GM12878 (cell line): ENCODE measurements around the gene NOP14. TPM values are rescaled to one million over a fixed set of nuclear protein-coding genes. Genes with fewer than 3 reads are reported as not detected.

Experiments used
- ATAC-seq: fragments of 200-7000 bp; cut with Tn5 transposase; 3 replicates; pipeline ENCODE4 v1.9.1; 2020; ENCODE audit warnings: mild to moderate bottlenecking, moderate library complexity
- BruUV-seq: library from RNA; stranded (reverse); fragments of 400-500 nt; replicated peaks from 2 replicates; lab custom pipeline; 2021; lab: Mats Ljungman, UMichigan
- CTCF ChIA-PET: fragments of 300-600 bp; sonication (Branson Sonifier 250); formaldehyde crosslinking; extraction: SDS; loops from one replicate; lab custom pipeline; 2021; ENCODE audit warnings: inconsistent platforms; lab: Yijun Ruan, JAX
- POLR2A ChIA-PET: fragments of 350-600 bp; formaldehyde crosslinking; extraction: SDS; loops from one replicate; lab custom pipeline; 2021; ENCODE audit warnings: inconsistent platforms; lab: Charles Lee
- RAD21 ChIA-PET: fragments of 300-600 bp; sonication (Branson Sonifier 250); formaldehyde crosslinking; loops from one replicate; lab custom pipeline; 2023; ENCODE audit warnings: antibody characterized with exemption; ENCODE audit not compliant: unreplicated experiment; lab: Charles Lee
- SMC1A ChIA-PET: fragments of 300-600 bp; sonication (Branson Sonifier 250); formaldehyde crosslinking; loops from one replicate; lab custom pipeline; 2023; ENCODE audit not compliant: unreplicated experiment, uncharacterized antibody; lab: Charles Lee
- DNase-seq: peaks from one replicate; pipeline ENCODE4 v3.0.0-alpha.2; 2011; ENCODE audit warnings: low read depth, low spot score
- FAIRE-seq: peaks from 3 replicates; lab custom pipeline; 2011; peaks lifted over from hg19 to GRCh38; lab: Jason Lieb, UNC
- H2AFZ ChIP-seq: 2 replicates; pipeline ENCODE4 v1.6.0; 2011; ENCODE audit warnings: low read depth, low read length, control low read depth; ENCODE audit not compliant: control insufficient read depth
- H3K27ac ChIP-seq: 2 replicates; pipeline ENCODE4 v1.5.1; 2011; ENCODE audit warnings: control low read depth; ENCODE audit not compliant: control insufficient read depth, insufficient read depth
- H3K27me3 ChIP-seq, 2 experiments: replicated peaks in 1 of 2; 2 replicates each; pipeline versions ENCODE4 v1.6.0 to v1.6.1; 2011; ENCODE audit warnings: low read length in 1 of 2; ENCODE audit not compliant: control insufficient read depth in 2 of 2, insufficient read depth in 2 of 2
- H3K36me3 ChIP-seq, 2 experiments: 2 replicates each; pipeline ENCODE4 v1.5.1; 2011; ENCODE audit warnings: low read length in 1 of 2; ENCODE audit not compliant: control insufficient read depth in 2 of 2, insufficient read depth in 2 of 2
- H3K4me1 ChIP-seq: 2 replicates; pipeline ENCODE4 v1.6.1; 2011; ENCODE audit warnings: mild to moderate bottlenecking, low read length, moderate library complexity, mixed read lengths; ENCODE audit not compliant: control insufficient read depth, insufficient read depth
- H3K4me2 ChIP-seq: 2 replicates; pipeline ENCODE4 v1.6.0; 2011; ENCODE audit warnings: control low read depth; ENCODE audit not compliant: control insufficient read depth, insufficient read depth
- H3K4me3 ChIP-seq: fragments of 200-600 bp; sonication (generic); 2 replicates; pipeline ENCODE4 v1.5.1; 2016
- H3K79me2 ChIP-seq: 2 replicates; pipeline ENCODE4 v1.6.0; 2011; ENCODE audit warnings: low read length; ENCODE audit not compliant: control insufficient read depth, insufficient read depth
- H3K9ac ChIP-seq: 2 replicates; pipeline ENCODE4 v1.8.0; 2011; ENCODE audit warnings: low read length, control low read depth, mixed read lengths; ENCODE audit not compliant: control insufficient read depth, insufficient read depth
- H3K9me3 ChIP-seq: replicated peaks from 3 replicates; pipeline ENCODE4 v1.5.1; 2011; ENCODE audit warnings: mild to moderate bottlenecking, low read length; ENCODE audit not compliant: control insufficient read depth, insufficient read depth
- H4K20me1 ChIP-seq: 2 replicates; pipeline ENCODE4 v1.6.0; 2011; ENCODE audit not compliant: control insufficient read depth, insufficient read depth
- ASH2L ChIP-seq: fragments of 300-600, 200-600 bp; sonication (generic); IDR thresholded peaks from 2 replicates; pipeline ENCODE4 v1.6.1; 2017; ENCODE audit warnings: low read depth, mild to moderate bottlenecking, borderline replicate concordance
- ATF2 ChIP-seq: IDR thresholded peaks from 2 replicates; pipeline ENCODE4 v1.6.1; 2012; ENCODE audit warnings: low read length, inconsistent platforms
- E2F4 ChIP-seq: IDR thresholded peaks from 2 replicates; pipeline ENCODE4 v1.6.1; 2012; ENCODE audit warnings: low read depth, low read length, improper control_type of control experiment
- HDGF ChIP-seq: fragments of 450-650 bp; IDR thresholded peaks from 2 replicates; pipeline ENCODE4 v1.6.1; 2016; ENCODE audit warnings: antibody characterized with exemption
- IKZF1 ChIP-seq: fragments of 450-650 bp; conservative IDR thresholded peaks from 2 replicates; pipeline ENCODE4 v1.6.1; 2017; ENCODE audit warnings: antibody characterized with exemption, mild to moderate bottlenecking
- IRF4 ChIP-seq: IDR thresholded peaks from 2 replicates; pipeline ENCODE4 v1.6.1; 2011; ENCODE audit warnings: low read depth, low read length
- IRF5 ChIP-seq: fragments of 450-650 bp; IDR thresholded peaks from 2 replicates; pipeline ENCODE4 v1.6.1; 2017; ENCODE audit warnings: borderline replicate concordance
- JUND ChIP-seq: IDR thresholded peaks from 2 replicates; pipeline ENCODE4 v1.6.1; 2012; ENCODE audit warnings: low read depth, mild to moderate bottlenecking, low read length, improper control_type of control experiment, moderate library complexity
- PAX5 ChIP-seq: IDR thresholded peaks from 2 replicates; pipeline ENCODE4 v1.6.1; 2011; ENCODE audit warnings: low read depth, low read length, borderline replicate concordance
- RUNX3 ChIP-seq: IDR thresholded peaks from 2 replicates; pipeline ENCODE4 v1.6.1; 2012; ENCODE audit warnings: low read length, inconsistent platforms
- SKIL ChIP-seq: fragments of 450-650 bp; IDR thresholded peaks from 2 replicates; pipeline ENCODE4 v1.6.1; 2017; ENCODE audit warnings: mild to moderate bottlenecking, low read depth, inconsistent platforms; ENCODE audit not compliant: poor library complexity, severe bottlenecking
- SMAD1 ChIP-seq: fragments of 450-650 bp; IDR thresholded peaks from 2 replicates; pipeline ENCODE4 v1.6.1; 2018; ENCODE audit warnings: mild to moderate bottlenecking, low read depth; ENCODE audit not compliant: partially characterized antibody
- ZBTB40 ChIP-seq: fragments of 450-650 bp; IDR thresholded peaks from 2 replicates; pipeline ENCODE4 v1.6.1; 2016; ENCODE audit warnings: mild to moderate bottlenecking, moderate library complexity, borderline replicate concordance
- ZNF217 ChIP-seq: fragments of 450-650 bp; IDR thresholded peaks from 2 replicates; pipeline ENCODE4 v1.6.1; 2017; ENCODE audit warnings: antibody characterized with exemption, mild to moderate bottlenecking
- ZNF384 ChIP-seq: IDR thresholded peaks from 2 replicates; pipeline ENCODE4 v1.6.1; 2012; ENCODE audit warnings: low read depth, mild to moderate bottlenecking, low read length, improper control_type of control experiment, borderline replicate concordance
- WGBS: methylation state at CpG from one replicate; pipeline ENCODE4 v1.1.6; 2016; ENCODE audit warnings: low lambda C conversion rate; ENCODE audit not compliant: insufficient replicate concordance, insufficient coverage; ENCODE audit errors: missing lambda C conversion rate; 5-methylcytosine and 5-hydroxymethylcytosine counted together
- in situ Hi-C: fragments of 300-500 bp; cut with MboI; formaldehyde crosslinking; loops from 9 replicates; pipeline ENCODE4 v1.14.3; 2018; ENCODE audit warnings: mixed read lengths
- intact Hi-C: fragments of 100-400 bp; cut with micrococcal nuclease; formaldehyde crosslinking; loops from one replicate; pipeline ENCODE4 v1.14.2; 2022; ENCODE audit not compliant: unreplicated experiment
- polyA plus RNA-seq, 11 experiments: library from polyadenylated mRNA; depleted of rRNA in 4 of 11; unstranded in 6 of 11; stranded (reverse) in 5 of 11; fragments of >200 nt; fragmentation: Nextera tagmentation in 4 of 11; fragmentation: Illumina TruSeq in 1 of 11; extraction: Ambion mirVana in 4 of 11; extraction: Trizol in 1 of 11; gene quantifications; 1 replicate in 1 of 11; 2 replicates in 10 of 11; pipeline versions ENCODE4 v1.2.1 to v1.2.3, GENCODE V29; 2011 to 2016; ENCODE audit warnings: inconsistent platforms in 2 of 11, missing spikeins in 2 of 11, low read depth in 1 of 11
- total RNA-seq, 4 experiments: library from RNA; depleted of rRNA in 3 of 4; stranded (reverse); fragments of >200 nt in 3 of 4; fragmentation: Illumina TruSeq in 1 of 4; extraction: Trizol in 1 of 4; gene quantifications; 2 replicates each; pipeline versions ENCODE4 v1.2.1 to v1.2.3, GENCODE V29; 2013 to 2021

NOP14 gene
- total and polyA plus RNA-seq, 10 of the 15 experiments (the other 5 are each of a cell fraction or from before 2014, with no cell fraction given), result 13.8 to 80.6 (median 49.7) TPM

- no peak for ATAC-seq
- WGBS, result 100% methylated on average over 3 of the region's 3 CpGs
- in situ Hi-C loops, result no loop called here
- CTCF ChIA-PET, result no interaction called here
- BruUV-seq, result no TSS peak
- SMC1A ChIA-PET, result no interaction called here
- Histone ChIP-seq H3K36me3 (peaks cover 25 to 55% of the 10 kb centered on the region in 2 experiments), H3K9ac (no peak overlapping the region), H3K9me3 (no peaks in the 10 kb centered on the region), H3K27me3 (no peaks in the 10 kb centered on the region), H3K4me1 (no peaks in the 10 kb centered on the region), H3K4me2 (no peak overlapping the region), H4K20me1 (no peaks in the 10 kb centered on the region), H3K4me3 (no peak overlapping the region), H3K79me2 (no peaks in the 10 kb centered on the region), H3K27ac (no peak overlapping the region), H2AFZ (no peak overlapping the region)
- RAD21 ChIA-PET, result no interaction called here
- no peak for FAIRE-seq
- intact Hi-C loops, result no loop called here
- DNase-seq, result no peak
- POLR2A ChIA-PET, result no interaction called here
- TF ChIP-seq ZNF384, result no peak
- TF ChIP-seq ZBTB40, result no peak
- TF ChIP-seq JUND, result no peak
- no peak for TF ChIP-seq PAX5
- TF ChIP-seq ASH2L, result no peak
- no peak for TF ChIP-seq SKIL
- no peak for TF ChIP-seq IRF5
- TF ChIP-seq HDGF, result no peak
- no peak for TF ChIP-seq IKZF1
- no peak for TF ChIP-seq ZNF217
- no peak for TF ChIP-seq IRF4
- no peak for TF ChIP-seq E2F4
- no peak for TF ChIP-seq RUNX3
- TF ChIP-seq SMAD1, result no peak
- TF ChIP-seq ATF2, result no peak
Observed at GRCh38 chr4:2901186-2901585, 62.0 kb downstream of the NOP14 start.
